OCI-LY1 (cell line): ENCODE data around the gene LMBRD2.
"Not testable (repeated sequence)": the region's sequence is repeated elsewhere in the genome, so short reads cannot be mapped to it uniquely, and the experiment has no call there.

Experiments used
- EZH2 ChIP-seq: fragments of 200-600 bp; sonication (generic), shearing (Covaris generic); IDR thresholded peaks from 2 replicates; pipeline ENCODE4 v1.8.0; 2017; ENCODE audit warnings: borderline replicate concordance, mixed run types, mild to moderate bottlenecking, antibody characterized with exemption, low read length, moderate library complexity, mixed read lengths
- TF ChIP-seq, protein P1 (sequence below): fragments of 200-600 bp; sonication (generic), shearing (Covaris generic); IDR thresholded peaks from 2 replicates; pipeline ENCODE4 v1.5.1; 2017; ENCODE audit warnings: mild to moderate bottlenecking, antibody characterized with exemption, low read length, moderate library complexity, mixed read lengths

DNA sequence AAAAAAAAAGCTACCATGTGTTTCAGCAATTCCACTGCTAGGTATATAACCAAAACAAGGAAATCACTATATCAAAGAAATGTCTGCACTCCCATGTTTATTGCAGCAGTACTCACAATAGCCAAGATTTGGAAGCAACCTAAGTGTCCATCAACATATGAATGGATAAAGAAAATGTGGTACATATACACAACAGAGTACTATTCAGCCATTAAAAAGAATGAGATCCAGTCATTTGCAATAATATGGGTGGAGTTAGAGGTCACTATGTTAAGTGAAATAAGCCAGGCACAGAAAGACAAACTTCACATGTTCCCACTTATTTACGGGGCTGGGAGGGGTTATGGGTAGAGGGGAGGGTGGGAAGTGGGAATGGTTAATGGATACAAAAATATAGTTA lies 18.7 kb downstream of the LMBRD2 start:
- TF ChIP-seq, protein P1, sequence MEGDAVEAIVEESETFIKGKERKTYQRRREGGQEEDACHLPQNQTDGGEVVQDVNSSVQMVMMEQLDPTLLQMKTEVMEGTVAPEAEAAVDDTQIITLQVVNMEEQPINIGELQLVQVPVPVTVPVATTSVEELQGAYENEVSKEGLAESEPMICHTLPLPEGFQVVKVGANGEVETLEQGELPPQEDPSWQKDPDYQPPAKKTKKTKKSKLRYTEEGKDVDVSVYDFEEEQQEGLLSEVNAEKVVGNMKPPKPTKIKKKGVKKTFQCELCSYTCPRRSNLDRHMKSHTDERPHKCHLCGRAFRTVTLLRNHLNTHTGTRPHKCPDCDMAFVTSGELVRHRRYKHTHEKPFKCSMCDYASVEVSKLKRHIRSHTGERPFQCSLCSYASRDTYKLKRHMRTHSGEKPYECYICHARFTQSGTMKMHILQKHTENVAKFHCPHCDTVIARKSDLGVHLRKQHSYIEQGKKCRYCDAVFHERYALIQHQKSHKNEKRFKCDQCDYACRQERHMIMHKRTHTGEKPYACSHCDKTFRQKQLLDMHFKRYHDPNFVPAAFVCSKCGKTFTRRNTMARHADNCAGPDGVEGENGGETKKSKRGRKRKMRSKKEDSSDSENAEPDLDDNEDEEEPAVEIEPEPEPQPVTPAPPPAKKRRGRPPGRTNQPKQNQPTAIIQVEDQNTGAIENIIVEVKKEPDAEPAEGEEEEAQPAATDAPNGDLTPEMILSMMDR: not testable (repeated sequence)
- not testable (repeated sequence) for TF ChIP-seq EZH2
